Aorta (tissue), 5 donors: ENCODE results near the gene GAS6. TPM values are rescaled to one million over a fixed set of nuclear protein-coding genes. Genes with fewer than 3 reads are reported as not detected.
"Not testable (repeated sequence)": the region's sequence is repeated elsewhere in the genome, so short reads cannot be mapped to it uniquely, and the experiment has no call there.

ENCODE experiments used
- ATAC-seq: fragments of 200-7000 bp; cut with Tn5 transposase; one replicate; pipeline ENCODE4 v1.9.1; 2022; ENCODE audit warnings: moderate library complexity; ENCODE audit not compliant: low FRiP score
- DNase-seq, 2 donors: peaks; one replicate each; pipeline ENCODE4 v3.0.0-alpha.2; 2020
- H3K27ac ChIP-seq, 2 donors: one replicate each; pipeline ENCODE4 v1.5.1; 2013; ENCODE audit warnings: low read length in 2 of 2, mild to moderate bottlenecking in 2 of 2, moderate library complexity in 2 of 2, control low read depth in 1 of 2, inconsistent platforms in 1 of 2, low read depth in 1 of 2
- H3K27me3 ChIP-seq, 2 donors: one replicate each; pipeline ENCODE4 v1.6.1; 2013; ENCODE audit warnings: control low read depth in 1 of 2, low read length in 1 of 2, mild to moderate bottlenecking in 1 of 2, moderate library complexity in 1 of 2; ENCODE audit not compliant: insufficient read depth in 2 of 2, control insufficient read depth in 1 of 2
- H3K36me3 ChIP-seq, 2 donors: one replicate each; pipeline ENCODE4 v1.6.1; 2013; ENCODE audit warnings: control low read depth in 1 of 2, low read length in 1 of 2, mild to moderate bottlenecking in 1 of 2; ENCODE audit not compliant: insufficient read depth in 2 of 2, control insufficient read depth in 1 of 2
- H3K4me1 ChIP-seq, 2 donors: one replicate each; pipeline ENCODE4 v1.6.1; 2013; ENCODE audit warnings: low read length in 2 of 2, control low read depth in 1 of 2, mild to moderate bottlenecking in 1 of 2, moderate library complexity in 1 of 2; ENCODE audit not compliant: insufficient read depth in 2 of 2, control insufficient read depth in 1 of 2
- H3K4me3 ChIP-seq, 2 donors: one replicate each; pipeline ENCODE4 v1.5.1; 2013; ENCODE audit warnings: low read length in 2 of 2, control low read depth in 1 of 2, mild to moderate bottlenecking in 1 of 2
- H3K9me3 ChIP-seq: one replicate; pipeline ENCODE4 v1.6.1; 2013; ENCODE audit warnings: mild to moderate bottlenecking, low read length; ENCODE audit not compliant: control insufficient read depth
- WGBS, 2 donors: extraction: QIAGEN DNeasy Blood & Tissue Kit; methylation state at CpG; one replicate each; pipeline ENCODE4 v1.1.7; 2013; 5-methylcytosine and 5-hydroxymethylcytosine counted together
- intact Hi-C, 2 donors: fragments of 100-400 bp; cut with DNase I; formaldehyde crosslinking; loops; one replicate each; pipeline versions ENCODE4 v1.14.2 to v1.15.0; 2022
- polyA plus RNA-seq, 2 donors: library from polyadenylated mRNA; stranded (reverse); fragments of 200-250 nt; gene quantifications; one replicate each; pipeline ENCODE4 v1.2.3, GENCODE V29; 2013
- total RNA-seq, 2 donors: library from RNA; stranded (reverse); fragmentation: NEBNext Ultra II Directional; extraction: Animal tissue kit (Norgen Biotek cat#: 25700); gene quantifications; one replicate each; pipeline ENCODE4 v1.2.1, GENCODE V29; 2021
- donor health status: healthy with polysubstance abuse.
- donor health status: Bipolar disorder and iron deficiency.
- donor health status: DM: no; HTN: no; CAD: no.
- donor health status: DM: no; HTN: no; CAD: no.
- donor health status: DM: yes; HTN: yes; CAD: no.

Gene GAS6
- total and polyA plus RNA-seq, 4 donors, result 244 to 509 (median 333) TPM

- H3K4me1 ChIP-seq, H3K27ac ChIP-seq, H3K27me3 ChIP-seq, ATAC-seq, H3K9me3 ChIP-seq, H3K36me3 ChIP-seq, intact Hi-C loops, DNase-seq, H3K4me3 ChIP-seq: not testable (repeated sequence)
- 89 to 91% methylated on average over 5 of the region's 5 CpGs for WGBS, 2 donors
Observed at GRCh38 chr13:113867913-113868312, 4.0 kb upstream of the GAS6 start.

GRCh38 chr13:113865427-113865826 is 1.6 kb upstream of the GAS6 start:
- DNase-seq (no peak), ATAC-seq (no peak)
- no peaks in the 10 kb centered on the region for H3K27me3 ChIP-seq
- H3K4me1 ChIP-seq, result no peaks in the 10 kb centered on the region
- H3K27ac ChIP-seq, result no peak overlapping the region
- 86 to 97% methylated on average over 4 of the region's 4 CpGs for WGBS, 2 donors
- no peaks in the 10 kb centered on the region for H3K36me3 ChIP-seq
- H3K9me3 ChIP-seq, result no peaks in the 10 kb centered on the region
- intact Hi-C loops, result no loop called here
- no peak overlapping the region for H3K4me3 ChIP-seq

- Histone ChIP-seq H3K36me3 (no peaks in the 10 kb centered on the region), H3K27ac (peak overlapping the region in 1 of 2 donors; percentile 22), H3K9me3 (no peaks in the 10 kb centered on the region), H3K27me3 (no peaks in the 10 kb centered on the region), H3K4me1 (no peaks in the 10 kb centered on the region), H3K4me3 (peak overlapping the region; percentile 77 to 95)
- intact Hi-C loops, result loop anchor here (5.0 kb wide), 4 partner anchors 33 to 73 kb away; no protein-coding TSS in a partner anchor
- DNase-seq, result peak in 1 of 2 donors; percentile 57
- ATAC-seq, result no peak
- WGBS, 2 donors, result 3% methylated on average over 10 of the region's 10 CpGs
Observed at GRCh38 chr13:113864273-113864890, 506 bp upstream of the GAS6 start.

- peak; percentile 74 for ATAC-seq
Observed at GRCh38 chr13:113862931-113863523, 849 bp downstream of the GAS6 start.

GRCh38 chr13:113862191-113862930 is 1.5 kb downstream of the GAS6 start:
- peak overlapping the region; percentile 77 to 95 for H3K4me3 ChIP-seq
- H3K4me1 ChIP-seq, result no peaks in the 10 kb centered on the region
- DNase-seq, result peak in 1 of 2 donors; percentile 75
- intact Hi-C loops, result loop anchor here (2.0 to 5.0 kb wide), 5 partner anchors 28 to 75 kb away; no protein-coding TSS in a partner anchor
- H3K27ac ChIP-seq, result peak overlapping the region in 1 of 2 donors; percentile 72
- ATAC-seq, result no peak
- no peaks in the 10 kb centered on the region for H3K36me3 ChIP-seq
- no peaks in the 10 kb centered on the region for H3K27me3 ChIP-seq
- 46 to 55% methylated on average over 31 of the region's 31 CpGs for WGBS, 2 donors
- no peaks in the 10 kb centered on the region for H3K9me3 ChIP-seq

More at GRCh38 chr13:113862931-113863523, 849 bp downstream of the GAS6 start:
- DNase-seq, result peak; percentile 81 to 86
- Histone ChIP-seq H3K36me3 (no peaks in the 10 kb centered on the region), H3K27me3 (no peaks in the 10 kb centered on the region), H3K4me3 (peak overlapping the region; percentile 77 to 95), H3K27ac (peak overlapping the region; percentile 78 to 92), H3K9me3 (no peaks in the 10 kb centered on the region), H3K4me1 (no peaks in the 10 kb centered on the region)
- WGBS, 2 donors, result 0 to 1% methylated on average over 58 to 60 of the region's 60 CpGs
- intact Hi-C loops, result loop anchor here (2.0 to 5.0 kb wide), 5 partner anchors 28 to 74 kb away; no protein-coding TSS in a partner anchor

GRCh38 chr13:113861433-113862030 is 2.3 kb downstream of the GAS6 start:
- no peak for ATAC-seq
- Histone ChIP-seq H3K4me3 (no peak overlapping the region), H3K27me3 (no peaks in the 10 kb centered on the region), H3K27ac (peak overlapping the region in 1 of 2 donors; percentile 24), H3K9me3 (no peaks in the 10 kb centered on the region), H3K4me1 (no peaks in the 10 kb centered on the region), H3K36me3 (no peaks in the 10 kb centered on the region)
- intact Hi-C loops, result loop anchor here (2.0 to 5.0 kb wide), 5 partner anchors 27 to 76 kb away; no protein-coding TSS in a partner anchor
- 30 to 41% methylated on average over 12 of the region's 12 CpGs for WGBS, 2 donors
- peak in 1 of 2 donors; percentile 64 for DNase-seq

GRCh38 chr13:113860665-113861432 is 3.0 kb downstream of the GAS6 start:
- Histone ChIP-seq H3K9me3 (no peaks in the 10 kb centered on the region), H3K27me3 (no peaks in the 10 kb centered on the region), H3K4me1 (no peaks in the 10 kb centered on the region), H3K4me3 (no peak overlapping the region), H3K27ac (peak overlapping the region in 1 of 2 donors; percentile 57), H3K36me3 (no peaks in the 10 kb centered on the region)
- 48 to 56% methylated on average over 15 of the region's 15 CpGs for WGBS, 2 donors
- intact Hi-C loops, result loop anchor here (5.0 kb wide), 4 partner anchors 36 to 76 kb away; no protein-coding TSS in a partner anchor
- peak in 1 of 2 donors; percentile 73 for DNase-seq
- ATAC-seq, result no peak
